ENCODE results near the gene CFAP74. TPM values are rescaled to one million over a fixed set of nuclear protein-coding genes. Genes with fewer than 3 reads are reported as not detected.
A peak's percentile ranks its signal among the peaks of the same experiment; 100 is the strongest.

The CFAP74 gene
- total and polyA plus RNA-seq, 2 of the 4 experiments (the other 2 are of a cell fraction) = not detected

GRCh38 chr1:1893291-1893985, 110.1 kb downstream of the CFAP74 start:
- Histone ChIP-seq H2BK20ac (ENCODE audit: low read depth, low read length) (no peak overlapping the region), H3K14ac (replicated peaks; ENCODE audit: low read depth, low read length) (no peak overlapping the region), H3K18ac (ENCODE audit: low read depth, low read length) (no peak overlapping the region), H2AFZ (replicated peaks; ENCODE audit: low read length, poor library complexity) (no peak overlapping the region), H4K20me1 (ENCODE audit: insufficient read depth, low read length) (peaks cover 16% of the 10 kb centered on the region), H4K91ac (ENCODE audit: insufficient read depth, low read depth, low read length) (no peak overlapping the region), H4K8ac (ENCODE audit: low read depth in 2 of 2, low read length in 2 of 2) (no peak overlapping the region), H2AK9ac (replicated peaks; ENCODE audit: low read depth, low read length, poor library complexity) (peak overlapping the region; percentile 47), H3K79me1 (ENCODE audit: low read depth in 1 of 2, low read length in 2 of 2) (peaks cover 13 to 18% of the 10 kb centered on the region in 2 experiments), H3K56ac (ENCODE audit: extremely low read depth, insufficient read depth, low read length) (no peak overlapping the region), H3K4me1 (ENCODE audit: control insufficient read depth, insufficient read depth, low read length) (peaks cover 10% of the 10 kb centered on the region), H3K4ac (ENCODE audit: low read depth, low read length) (no peak overlapping the region), H2BK5ac (ENCODE audit: low read depth, low read length, poor library complexity, severe bottlenecking) (no peak overlapping the region), H2BK15ac (ENCODE audit: low read depth, low read length) (no peak overlapping the region), H2BK120ac (ENCODE audit: low read depth, low read length) (no peak overlapping the region), H3K9ac (ENCODE audit: low read depth, low read length) (no peak overlapping the region), H2AK5ac (ENCODE audit: low read depth, low read length) (peak overlapping the region; percentile 35; the same call in 1 of the 2 replicates), H3K36me3 (ENCODE audit: control insufficient read depth, insufficient read depth, low read length) (no peaks in the 10 kb centered on the region), H3K4me2 (ENCODE audit: low read depth, low read length) (no peak overlapping the region), H3K9me1 (ENCODE audit: insufficient read depth, low read length) (peaks cover 2% of the 10 kb centered on the region), H3K4me3 (ENCODE audit: insufficient read depth, low read depth, low read length) (no peak overlapping the region), H3K9me3 (ENCODE audit: control insufficient read depth, insufficient read depth, low read length) (no peaks in the 10 kb centered on the region), H3K27ac (ENCODE audit: insufficient read depth, low read length) (no peak overlapping the region), H3K23ac (ENCODE audit: low read depth, low read length) (no peak overlapping the region), H4K5ac (ENCODE audit: low read depth, low read length) (no peak overlapping the region), H3K27me3 (ENCODE audit: control insufficient read depth, insufficient read depth, low read length) (no peaks in the 10 kb centered on the region)
- ATAC-seq (ENCODE audit: low read depth) = no peak
- POLR2A ChIA-PET (ENCODE audit: unreplicated experiment) = no interaction called here
- DNase-seq = no peak
- BruUV-seq (replicated peaks) = no TSS peak
- TF ChIP-seq CEBPB (IDR thresholded peaks at IDR 0.05; ENCODE audit: low read depth, low read length) (no peak), ELK1 (IDR thresholded peaks at IDR 0.05; ENCODE audit: borderline replicate concordance, low read depth, low read length) (no peak), MAZ (IDR thresholded peaks at IDR 0.05; ENCODE audit: borderline replicate concordance, low read depth, low read length) (no peak), FOS (IDR thresholded peaks at IDR 0.05; ENCODE audit: low read depth, low read length) (no peak), RFX5 (IDR thresholded peaks at IDR 0.05; ENCODE audit: low read depth, low read length) (no peak), SMC3 (IDR thresholded peaks at IDR 0.05; ENCODE audit: low read depth, low read length) (no peak), MAFK (IDR thresholded peaks at IDR 0.05; ENCODE audit: low read depth, low read length) (no peak)
- dilution Hi-C loops (cut with HindIII; ENCODE audit: low sequenced_read_pairs, unreplicated experiment) = no loop called here
- in situ Hi-C loops (cut with MboI; ENCODE audit: low sequenced_read_pairs) = no loop called here
- CTCF ChIA-PET = no interaction called here
- intact Hi-C loops (cut with micrococcal nuclease) = no loop called here
- 85% methylated on average over 8 of the region's 19 CpGs; no CpG with 5 or more reads in 1 of the 2 experiments for WGBS, 2 experiments (ENCODE audit: extremely low coverage in 2 of 2, insufficient read length in 1 of 2)
